Measurements from ENCODE around the gene MYH8.

MYH8 gene

GRCh38 chr17:10380631-10381408, 40.9 kb downstream of the MYH8 start:
- no peak for DNase-seq

GRCh38 chr17:10372906-10373305, 48.8 kb downstream of the MYH8 start, which contains the start of gene MYH13:
MYH13 (minus strand) TSS chr17:10373006; CDS start chr17:10364530, 8,476 bp downstream.
- no peak for DNase-seq

DNA sequence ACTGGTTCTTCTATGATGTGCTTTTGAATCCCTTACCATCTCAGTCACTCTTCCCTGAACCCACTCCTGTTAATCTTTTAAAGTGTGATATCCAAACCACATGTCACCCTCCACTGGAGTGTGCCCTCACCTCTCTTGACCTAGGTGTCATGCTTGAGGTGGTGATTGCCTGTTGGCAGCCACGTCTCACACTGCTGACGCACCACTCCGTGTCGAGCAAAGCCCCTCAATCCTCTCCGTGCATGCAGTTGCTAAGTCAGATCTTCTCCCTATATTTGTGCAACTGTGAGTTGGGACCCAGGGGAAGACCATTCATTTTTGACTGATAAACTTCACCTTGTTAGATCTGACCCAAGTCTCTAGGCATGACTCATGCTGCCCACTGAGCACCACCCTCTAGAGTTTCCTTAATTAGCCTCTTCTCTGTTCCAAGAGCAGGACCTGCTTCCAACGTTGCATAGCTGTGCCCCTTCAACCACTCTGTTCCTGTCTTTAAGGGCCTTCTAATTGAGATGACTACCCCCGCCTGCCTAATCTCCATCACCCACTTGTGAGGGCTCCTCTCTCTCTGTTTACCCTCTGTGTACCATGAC, 51.6 kb downstream of the MYH8 start:
- no peak for DNase-seq

GRCh38 chr17:10369239-10369638, 52.5 kb downstream of the MYH8 start:
- no peak for DNase-seq

DNA sequence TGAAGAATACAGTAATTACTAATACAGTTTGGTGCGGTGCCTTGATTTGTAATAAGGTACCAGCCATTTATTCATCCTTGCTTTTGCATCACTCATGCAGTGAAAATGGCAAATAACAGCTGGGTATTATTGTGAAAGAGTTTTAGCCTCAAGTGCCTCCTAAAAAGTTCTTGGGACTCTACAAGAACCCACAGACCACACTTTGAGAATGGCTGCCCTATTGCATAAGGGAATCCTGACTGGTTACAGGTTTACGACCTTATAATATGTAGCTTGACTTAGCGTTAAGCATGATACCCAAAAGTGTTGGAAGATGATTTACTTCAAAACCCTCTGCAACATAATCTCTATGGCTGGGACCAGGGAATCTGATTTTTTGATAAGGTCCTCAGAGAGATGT, 53.2 kb downstream of the MYH8 start:
- no peak for DNase-seq

- no peak for DNase-seq
Measured at GRCh38 chr17:10360578-10360977, 61.2 kb downstream of the MYH8 start.

GRCh38 chr17:10357768-10358167, 64.0 kb downstream of the MYH8 start:
- no peak for DNase-seq

GRCh38 chr17:10354651-10355050, 67.1 kb downstream of the MYH8 start:
- DNase-seq = no peak

DNA sequence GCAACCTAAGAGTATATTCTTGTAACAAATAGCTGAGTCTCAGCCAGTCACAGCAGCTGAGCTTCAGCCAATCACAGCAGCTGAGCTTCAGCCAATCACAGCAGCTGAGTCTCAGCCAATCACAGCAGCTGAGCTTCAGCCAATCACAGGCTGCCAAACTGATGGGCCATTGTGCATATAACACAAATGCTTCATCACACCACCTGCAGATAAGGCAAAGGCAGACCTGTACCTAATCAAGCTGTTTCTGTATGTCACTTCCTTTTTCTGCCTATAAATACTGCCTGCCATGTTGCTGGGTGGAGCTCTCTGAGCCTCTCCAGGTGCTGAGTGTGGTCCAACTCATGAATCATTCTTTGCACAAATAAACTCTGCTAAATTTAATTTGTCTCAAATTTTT, 68.9 kb downstream of the MYH8 start:
- DNase-seq = no peak

DNA sequence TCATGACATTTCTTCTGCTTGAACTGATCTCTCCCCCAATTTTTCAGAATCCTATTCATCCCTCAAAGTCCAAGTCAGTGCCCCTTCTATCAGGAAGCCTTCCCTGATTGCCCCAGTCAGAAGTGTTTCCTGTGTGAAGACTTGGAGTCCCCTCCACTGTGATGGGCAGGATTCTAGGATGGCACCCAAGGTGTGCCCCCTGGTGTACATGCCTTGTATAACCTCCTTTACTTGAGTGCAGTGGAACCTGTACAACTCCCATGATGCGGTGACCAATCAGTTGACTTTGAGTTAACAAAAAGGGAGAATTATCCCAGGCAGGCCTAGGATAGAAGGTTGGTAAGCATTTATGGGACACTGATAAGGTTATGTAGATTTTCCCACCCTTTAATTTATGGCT, 72.3 kb downstream of the MYH8 start:
- peak; percentile 47 to 64 (median 55) for DNase-seq

DNA sequence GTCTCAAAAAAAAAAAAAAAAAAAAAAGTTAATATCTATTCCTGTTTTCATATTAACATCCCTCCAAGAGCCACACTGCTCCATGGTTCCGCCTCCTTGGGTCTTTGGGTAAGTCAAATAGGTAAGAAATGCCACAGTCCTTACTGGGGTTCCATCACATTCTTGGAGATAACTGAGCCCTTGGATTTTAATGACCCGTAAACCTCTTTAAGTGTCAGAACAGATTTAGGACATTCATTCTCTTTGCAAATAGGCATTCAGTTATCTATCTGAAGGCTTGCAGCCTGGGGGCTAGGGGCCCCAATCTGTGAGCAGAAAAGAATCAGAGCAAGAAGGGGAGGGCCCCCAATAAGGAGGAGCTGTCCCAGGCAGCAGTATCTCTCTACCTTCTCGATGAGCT, 76.9 kb downstream of the MYH8 start:
- DNase-seq = no peak
